SK-N-SH (cell line): ENCODE results near the gene TMCO6.

Source experiments
- CTCF ChIP-seq: fragments of 200-600 bp; sonication (generic); IDR thresholded peaks from 2 replicates; pipeline ENCODE4 v1.6.1; 2017; ENCODE audit warnings: antibody characterized with exemption, mild to moderate bottlenecking, moderate library complexity
- EP300 ChIP-seq, 2 experiments: IDR thresholded peaks; 2 replicates each; pipeline versions ENCODE4 v1.4.0 to v1.6.1; 2012; ENCODE audit warnings: borderline replicate concordance in 1 of 2, low read depth in 1 of 2, low read length in 1 of 2
- GABPA ChIP-seq: IDR thresholded peaks from 2 replicates; pipeline ENCODE4 v1.4.0; 2012; ENCODE audit warnings: low read depth, mild to moderate bottlenecking
- MAX ChIP-seq: IDR thresholded peaks from 2 replicates; pipeline ENCODE4 v1.4.0; 2012; ENCODE audit warnings: low read depth
- NFIC ChIP-seq: IDR thresholded peaks from 2 replicates; pipeline ENCODE4 v1.4.0; 2012; ENCODE audit warnings: borderline replicate concordance
- NRF1 ChIP-seq: IDR thresholded peaks from 2 replicates; pipeline ENCODE4 v1.6.1; 2012; ENCODE audit warnings: low read depth, mild to moderate bottlenecking, low read length
- RAD21 ChIP-seq: IDR thresholded peaks from 2 replicates; pipeline ENCODE4 v1.6.1; 2012; ENCODE audit warnings: mild to moderate bottlenecking, low read length
- RXRA ChIP-seq: IDR thresholded peaks from 2 replicates; pipeline ENCODE4 v1.4.0; 2012; ENCODE audit warnings: low read depth, mild to moderate bottlenecking, borderline replicate concordance
- TAF1 ChIP-seq: IDR thresholded peaks from 2 replicates; pipeline ENCODE4 v1.6.1; 2012; ENCODE audit warnings: low read depth, mild to moderate bottlenecking, low read length, moderate library complexity, borderline replicate concordance
- TEAD4 ChIP-seq: IDR thresholded peaks from 2 replicates; pipeline ENCODE4 v1.4.0; 2012; ENCODE audit warnings: mild to moderate bottlenecking, borderline replicate concordance; ENCODE audit not compliant: insufficient read depth
- YY1 ChIP-seq: IDR thresholded peaks from 2 replicates; pipeline ENCODE4 v1.4.0; 2012; ENCODE audit warnings: low read depth, mild to moderate bottlenecking
- TF ChIP-seq, protein P1 (sequence below): IDR thresholded peaks from 2 replicates; pipeline ENCODE4 v1.6.1; 2012; ENCODE audit warnings: mild to moderate bottlenecking, low read depth, low read length, moderate library complexity

DNA sequence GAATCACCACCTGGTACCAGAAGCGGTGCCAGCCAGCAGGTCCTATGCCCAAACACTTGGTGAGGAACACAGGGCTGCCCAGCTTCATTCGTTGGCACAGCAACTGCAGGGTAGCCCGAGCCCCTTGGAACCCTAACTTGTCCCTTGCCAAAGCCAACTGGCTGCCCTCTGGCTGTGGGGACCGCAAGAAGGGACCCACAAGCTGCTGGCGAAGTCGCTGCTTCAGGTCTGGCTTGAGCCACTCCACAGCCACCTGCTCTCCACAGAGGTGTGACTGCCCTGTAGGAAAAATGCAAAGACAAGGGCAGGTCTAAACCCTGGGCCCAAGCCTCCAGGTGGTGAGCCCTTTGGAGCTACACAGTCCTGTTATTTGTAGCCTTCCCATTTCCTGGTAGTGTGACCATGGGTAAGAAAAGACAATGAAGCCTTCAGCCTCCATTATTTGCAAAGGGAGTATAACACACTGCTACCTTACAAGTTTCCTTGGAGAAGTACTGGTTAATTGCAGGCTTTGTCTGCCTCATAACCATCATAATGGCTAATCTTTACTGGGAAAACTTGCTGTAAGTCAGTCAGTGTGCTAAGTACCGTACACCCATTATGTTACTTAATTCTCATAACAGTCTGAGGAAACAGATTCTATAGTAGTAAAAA is 32.3 kb downstream of the TMCO6 start:
- TF ChIP-seq CTCF (no peak), TAF1 (no peak), EP300 (IDR thresholded peaks at IDR 0.05; ENCODE audit: borderline replicate concordance in 1 of 2, low read depth in 1 of 2, low read length in 1 of 2) (no peak), GABPA (no peak), TEAD4 (no peak), NRF1 (no peak), RAD21 (no peak), YY1 (no peak), NFIC (no peak), RXRA (no peak), MAX (no peak)
- TF ChIP-seq, protein P1, sequence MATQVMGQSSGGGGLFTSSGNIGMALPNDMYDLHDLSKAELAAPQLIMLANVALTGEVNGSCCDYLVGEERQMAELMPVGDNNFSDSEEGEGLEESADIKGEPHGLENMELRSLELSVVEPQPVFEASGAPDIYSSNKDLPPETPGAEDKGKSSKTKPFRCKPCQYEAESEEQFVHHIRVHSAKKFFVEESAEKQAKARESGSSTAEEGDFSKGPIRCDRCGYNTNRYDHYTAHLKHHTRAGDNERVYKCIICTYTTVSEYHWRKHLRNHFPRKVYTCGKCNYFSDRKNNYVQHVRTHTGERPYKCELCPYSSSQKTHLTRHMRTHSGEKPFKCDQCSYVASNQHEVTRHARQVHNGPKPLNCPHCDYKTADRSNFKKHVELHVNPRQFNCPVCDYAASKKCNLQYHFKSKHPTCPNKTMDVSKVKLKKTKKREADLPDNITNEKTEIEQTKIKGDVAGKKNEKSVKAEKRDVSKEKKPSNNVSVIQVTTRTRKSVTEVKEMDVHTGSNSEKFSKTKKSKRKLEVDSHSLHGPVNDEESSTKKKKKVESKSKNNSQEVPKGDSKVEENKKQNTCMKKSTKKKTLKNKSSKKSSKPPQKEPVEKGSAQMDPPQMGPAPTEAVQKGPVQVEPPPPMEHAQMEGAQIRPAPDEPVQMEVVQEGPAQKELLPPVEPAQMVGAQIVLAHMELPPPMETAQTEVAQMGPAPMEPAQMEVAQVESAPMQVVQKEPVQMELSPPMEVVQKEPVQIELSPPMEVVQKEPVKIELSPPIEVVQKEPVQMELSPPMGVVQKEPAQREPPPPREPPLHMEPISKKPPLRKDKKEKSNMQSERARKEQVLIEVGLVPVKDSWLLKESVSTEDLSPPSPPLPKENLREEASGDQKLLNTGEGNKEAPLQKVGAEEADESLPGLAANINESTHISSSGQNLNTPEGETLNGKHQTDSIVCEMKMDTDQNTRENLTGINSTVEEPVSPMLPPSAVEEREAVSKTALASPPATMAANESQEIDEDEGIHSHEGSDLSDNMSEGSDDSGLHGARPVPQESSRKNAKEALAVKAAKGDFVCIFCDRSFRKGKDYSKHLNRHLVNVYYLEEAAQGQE: no peak
